HUES64 (cell line): ENCODE measurements around the gene MFN2.

Experiments used
- H3K27ac ChIP-seq: 2 replicates; pipeline ENCODE4 v1.7.0; 2013; ENCODE audit warnings: low read depth, low read length, inconsistent platforms
- H3K27me3 ChIP-seq: 2 replicates; pipeline ENCODE4 v1.6.1; 2013; ENCODE audit warnings: mild to moderate bottlenecking, low read length; ENCODE audit not compliant: insufficient read depth
- H3K36me3 ChIP-seq: 2 replicates; pipeline ENCODE4 v1.6.1; 2013; ENCODE audit warnings: mild to moderate bottlenecking, low read length; ENCODE audit not compliant: insufficient read depth
- H3K4me1 ChIP-seq: 2 replicates; pipeline ENCODE4 v1.6.1; 2013; ENCODE audit warnings: mild to moderate bottlenecking, low read length, moderate library complexity; ENCODE audit not compliant: insufficient read depth
- H3K4me3 ChIP-seq: 2 replicates; pipeline ENCODE4 v1.5.1; 2013; ENCODE audit warnings: mild to moderate bottlenecking, low read length, moderate library complexity
- H3K9ac ChIP-seq: 2 replicates; pipeline ENCODE4 v1.6.1; 2013; ENCODE audit warnings: mild to moderate bottlenecking, low read depth, low read length
- H3K9me3 ChIP-seq: 2 replicates; pipeline ENCODE4 v1.6.1; 2013; ENCODE audit warnings: low read depth, low read length; ENCODE audit not compliant: insufficient read depth
- WGBS: fragments of 150-250, 120-280 bp; methylation state at CpG from one replicate; pipeline ENCODE4 v1.1.7; 2013; ENCODE audit warnings: missing lambda C conversion rate; 5-methylcytosine and 5-hydroxymethylcytosine counted together

The MFN2 gene

GRCh38 chr1:11984121-11984520 lies 3.9 kb downstream of the MFN2 start:
- H3K27ac ChIP-seq: no peak overlapping the region
- 96% methylated on average over 5 of the region's 5 CpGs for WGBS
- no peak overlapping the region for H3K4me3 ChIP-seq

GRCh38 chr1:11984576-11984975 lies 4.3 kb downstream of the MFN2 start:
- Histone ChIP-seq H3K4me1 (peaks cover 5% of the 10 kb centered on the region; the same call in 1 of the 2 replicates), H3K9ac (no peak overlapping the region)
- 96% methylated on average over 6 of the region's 6 CpGs for WGBS

More at GRCh38 chr1:11984121-11984520, 3.9 kb downstream of the MFN2 start:
- H3K36me3 ChIP-seq: peaks cover 54% of the 10 kb centered on the region
- no peak overlapping the region for H3K9ac ChIP-seq
- no peaks in the 10 kb centered on the region for H3K9me3 ChIP-seq
- no peaks in the 10 kb centered on the region for H3K27me3 ChIP-seq
- peaks cover 9% of the 10 kb centered on the region; the same call in 1 of the 2 replicates for H3K4me1 ChIP-seq

GRCh38 chr1:11985171-11985570 lies 4.9 kb downstream of the MFN2 start:
- Histone ChIP-seq H3K4me3 (no peak overlapping the region), H3K36me3 (peaks cover 65% of the 10 kb centered on the region), H3K27me3 (no peaks in the 10 kb centered on the region), H3K9me3 (no peaks in the 10 kb centered on the region), H3K4me1 (peaks cover 4% of the 10 kb centered on the region; the same call in 1 of the 2 replicates), H3K27ac (no peak overlapping the region), H3K9ac (no peak overlapping the region)
- WGBS: 97% methylated on average over 3 of the region's 3 CpGs

More at GRCh38 chr1:11984576-11984975, 4.3 kb downstream of the MFN2 start:
- Histone ChIP-seq H3K27me3 (no peaks in the 10 kb centered on the region), H3K9me3 (no peaks in the 10 kb centered on the region), H3K36me3 (peaks cover 59% of the 10 kb centered on the region), H3K4me3 (no peak overlapping the region), H3K27ac (no peak overlapping the region)

- H3K9ac ChIP-seq: no peak overlapping the region
- WGBS: 90% methylated on average over 7 of the region's 7 CpGs
- peaks cover 4% of the 10 kb centered on the region; the same call in 1 of the 2 replicates for H3K4me1 ChIP-seq
- no peaks in the 10 kb centered on the region for H3K27me3 ChIP-seq
- H3K36me3 ChIP-seq: peaks cover 72% of the 10 kb centered on the region
- no peaks in the 10 kb centered on the region for H3K9me3 ChIP-seq
- H3K4me3 ChIP-seq: no peak overlapping the region
- no peak overlapping the region for H3K27ac ChIP-seq
Observed at GRCh38 chr1:11985851-11986250, 5.6 kb downstream of the MFN2 start.

GRCh38 chr1:11989669-11990068 lies 9.4 kb downstream of the MFN2 start:
- no peak overlapping the region for H3K27ac ChIP-seq
- 88% methylated on average over 7 of the region's 7 CpGs for WGBS
- no peak overlapping the region for H3K4me3 ChIP-seq
- no peaks in the 10 kb centered on the region for H3K9me3 ChIP-seq
- H3K27me3 ChIP-seq: no peaks in the 10 kb centered on the region
- no peak overlapping the region for H3K9ac ChIP-seq
- peaks cover 73% of the 10 kb centered on the region for H3K36me3 ChIP-seq
- H3K4me1 ChIP-seq: no peaks in the 10 kb centered on the region

GRCh38 chr1:11990303-11991032 lies 10.2 kb downstream of the MFN2 start:
- WGBS: 95% methylated on average over 10 of the region's 10 CpGs
- Histone ChIP-seq H3K9ac (no peak overlapping the region), H3K4me3 (no peak overlapping the region), H3K27me3 (no peaks in the 10 kb centered on the region), H3K36me3 (peaks cover 73% of the 10 kb centered on the region), H3K4me1 (no peaks in the 10 kb centered on the region), H3K27ac (no peak overlapping the region), H3K9me3 (no peaks in the 10 kb centered on the region)

GRCh38 chr1:11991969-11992676 lies 11.9 kb downstream of the MFN2 start:
- Histone ChIP-seq H3K36me3 (peaks cover 80% of the 10 kb centered on the region), H3K27me3 (no peaks in the 10 kb centered on the region), H3K9me3 (no peaks in the 10 kb centered on the region), H3K4me3 (no peak overlapping the region), H3K27ac (no peak overlapping the region), H3K9ac (no peak overlapping the region), H3K4me1 (no peaks in the 10 kb centered on the region)
- 94% methylated on average over 16 of the region's 16 CpGs for WGBS

GRCh38 chr1:11997081-11997850 lies 17.0 kb downstream of the MFN2 start:
- no peak overlapping the region for H3K4me3 ChIP-seq
- no peaks in the 10 kb centered on the region for H3K27me3 ChIP-seq
- peaks cover 78% of the 10 kb centered on the region for H3K36me3 ChIP-seq
- WGBS: 95% methylated on average over 5 of the region's 5 CpGs
- no peak overlapping the region for H3K9ac ChIP-seq
- H3K9me3 ChIP-seq: no peaks in the 10 kb centered on the region
- H3K27ac ChIP-seq: no peak overlapping the region
- H3K4me1 ChIP-seq: no peaks in the 10 kb centered on the region

GRCh38 chr1:11998636-11999035 lies 18.4 kb downstream of the MFN2 start:
- no peaks in the 10 kb centered on the region for H3K27me3 ChIP-seq
- no peak overlapping the region for H3K4me3 ChIP-seq
- H3K27ac ChIP-seq: no peak overlapping the region
- H3K9me3 ChIP-seq: no peaks in the 10 kb centered on the region
- no peak overlapping the region for H3K9ac ChIP-seq
- 94% methylated on average over 5 of the region's 5 CpGs for WGBS
- peaks cover 77% of the 10 kb centered on the region for H3K36me3 ChIP-seq
- no peaks in the 10 kb centered on the region for H3K4me1 ChIP-seq

GRCh38 chr1:11999236-11999635 lies 19.0 kb downstream of the MFN2 start:
- Histone ChIP-seq H3K27ac (no peak overlapping the region), H3K4me3 (no peak overlapping the region), H3K9me3 (no peaks in the 10 kb centered on the region), H3K27me3 (no peaks in the 10 kb centered on the region), H3K9ac (no peak overlapping the region), H3K36me3 (peaks cover 78% of the 10 kb centered on the region), H3K4me1 (no peaks in the 10 kb centered on the region)
- WGBS: 96% methylated on average over 3 of the region's 3 CpGs
